Measurements from ENCODE around the gene COL20A1.

GRCh38 chr20:63372971-63373885 lies 80.2 kb downstream of the COL20A1 start:
- TF ChIP-seq SIN3A (IDR thresholded peaks at IDR 0.05; ENCODE audit: borderline replicate concordance, insufficient read depth, low read length) (no peak), REST (IDR thresholded peaks at IDR 0.05; ENCODE audit: insufficient read depth in 1 of 2, low read depth in 2 of 2, low read length in 2 of 2) (no peak), POLR2AphosphoS5 (IDR thresholded peaks at IDR 0.05; ENCODE audit: low read depth, low read length) (no peak), TAF1 (IDR thresholded peaks at IDR 0.05; ENCODE audit: borderline replicate concordance, insufficient read depth, low read length) (no peak), FOXP2 (optimal IDR thresholded peaks at IDR 0.05; ENCODE audit: borderline replicate concordance, extremely low read depth, extremely low read length, insufficient read depth) (no peak)

All from PFSK-1 (cell line).